HepG2 (cell line): ENCODE data around the gene KCNQ2. TPM values are rescaled to one million over a fixed set of nuclear protein-coding genes. Genes with fewer than 3 reads are reported as not detected.

Source experiments
- AGO2 ChIP-seq: fragments of 200-400 bp; formaldehyde crosslinking; optimal IDR thresholded peaks from 2 replicates; pipeline ENCODE3; 2017; ENCODE audit warnings: mild to moderate bottlenecking, low read depth, low read length, moderate library complexity
- ARNTL ChIP-seq: sonication (generic); formaldehyde crosslinking; IDR thresholded peaks from 2 replicates; pipeline ENCODE4 v1.4.0; 2020; ENCODE audit warnings: mild to moderate bottlenecking, missing genetic modification reagents
- ATM ChIP-seq: fragments of 450-650 bp; IDR thresholded peaks from 2 replicates; pipeline ENCODE4 v1.7.1; 2017; ENCODE audit warnings: mild to moderate bottlenecking, borderline replicate concordance
- ATRX ChIP-seq: sonication (generic); formaldehyde crosslinking; IDR thresholded peaks from 2 replicates; pipeline ENCODE4 v1.4.0; 2020; ENCODE audit warnings: missing genetic modification reagents, borderline replicate concordance
- FOXP1 ChIP-seq, 2 experiments: fragments of 450-650 bp in 1 of 2; IDR thresholded peaks; 2 replicates each; pipeline ENCODE4 v1.6.1; 2017 to 2018; ENCODE audit warnings: antibody characterized with exemption in 1 of 2
- GPN1 ChIP-seq: sonication (generic); formaldehyde crosslinking; IDR thresholded peaks from 2 replicates; pipeline ENCODE4 v1.5.1; 2020; ENCODE audit warnings: missing genetic modification reagents, borderline replicate concordance
- HNRNPH1 ChIP-seq: fragments of 200-400 bp; formaldehyde crosslinking; optimal IDR thresholded peaks from 2 replicates; pipeline ENCODE3; 2017; ENCODE audit warnings: mild to moderate bottlenecking, low read depth, low read length
- HNRNPLL ChIP-seq: fragments of 200-400 bp; formaldehyde crosslinking; IDR thresholded peaks from 2 replicates; pipeline ENCODE4 v1.6.1; 2017; ENCODE audit warnings: mild to moderate bottlenecking, low read depth, low read length; ENCODE audit not compliant: poor library complexity, severe bottlenecking
- KLF16 ChIP-seq, 2 experiments: sonication (generic) in 1 of 2; formaldehyde crosslinking in 1 of 2; IDR thresholded peaks; 2 replicates each; pipeline versions ENCODE4 v1.6.1 to v1.8.0; 2016 to 2023; ENCODE audit warnings: missing genetic modification reagents in 2 of 2, missing compliant biosample characterization in 1 of 2
- NFATC3 ChIP-seq: sonication (generic); formaldehyde crosslinking; IDR thresholded peaks from 2 replicates; pipeline ENCODE4 v1.5.1; 2020; ENCODE audit warnings: mild to moderate bottlenecking, missing genetic modification reagents
- PHF8 ChIP-seq: sonication (generic); formaldehyde crosslinking; IDR thresholded peaks from 2 replicates; pipeline ENCODE4 v1.5.0; 2020; ENCODE audit warnings: missing genetic modification reagents
- SP5 ChIP-seq: IDR thresholded peaks from 2 replicates; pipeline ENCODE4 v1.6.1; 2016; ENCODE audit warnings: low read depth, borderline replicate concordance
- ZNF234 ChIP-seq: sonication (generic); formaldehyde crosslinking; conservative IDR thresholded peaks from 2 replicates; pipeline ENCODE4 v1.5.1; 2020; ENCODE audit warnings: mild to moderate bottlenecking, missing genetic modification reagents
- polyA plus RNA-seq, 8 experiments: library from polyadenylated mRNA; depleted of rRNA in 3 of 8; stranded (reverse) in 7 of 8; unstranded in 1 of 8; fragments of >200 nt; fragmentation: Illumina TruSeq in 4 of 8; extraction: Trizol in 4 of 8; gene quantifications; 2 replicates each; pipeline versions ENCODE4 v1.2.1 to v1.2.3, GENCODE V29; 2011 to 2016; ENCODE audit warnings: low read depth in 4 of 8, missing spikeins in 1 of 8, mixed read lengths in 1 of 8; ENCODE audit not compliant: insufficient read depth in 1 of 8
- total RNA-seq, 5 experiments: library from RNA; depleted of rRNA; stranded (reverse); fragments of >200 nt; fragmentation: Illumina TruSeq; extraction: Trizol; gene quantifications; 2 replicates each; pipeline ENCODE4 v1.2.3, GENCODE V29; 2016; ENCODE audit warnings: low read depth in 1 of 5
- TF ChIP-seq, protein P1 (sequence below): sonication (generic); formaldehyde crosslinking; IDR thresholded peaks from 2 replicates; pipeline ENCODE4 v1.5.1; 2020; ENCODE audit warnings: missing genetic modification reagents, mild to moderate bottlenecking, borderline replicate concordance
- TF ChIP-seq, protein P2 (sequence below): sonication (generic); formaldehyde crosslinking; IDR thresholded peaks from 2 replicates; pipeline ENCODE4 v1.8.1; 2023; ENCODE audit warnings: mild to moderate bottlenecking, missing genetic modification reagents
- TF ChIP-seq, protein P3 (sequence below): sonication (generic); formaldehyde crosslinking; conservative IDR thresholded peaks from 2 replicates; pipeline ENCODE4 v1.8.0; 2022; ENCODE audit warnings: low read depth, missing genetic modification reagents
- TF ChIP-seq, protein P4 (sequence below): sonication (generic); formaldehyde crosslinking; IDR thresholded peaks from 2 replicates; pipeline ENCODE4 v1.5.1; 2020; ENCODE audit warnings: mild to moderate bottlenecking, missing genetic modification reagents, borderline replicate concordance
- TF ChIP-seq, protein P5 (sequence below): sonication (generic); formaldehyde crosslinking; IDR thresholded peaks from 2 replicates; pipeline ENCODE4 v1.5.0; 2020; ENCODE audit warnings: missing genetic modification reagents

KCNQ2 gene
- total and polyA plus RNA-seq, 2 of the 13 experiments (the other 11 are each of a cell fraction or from before 2014, with no cell fraction given): not detected

DNA sequence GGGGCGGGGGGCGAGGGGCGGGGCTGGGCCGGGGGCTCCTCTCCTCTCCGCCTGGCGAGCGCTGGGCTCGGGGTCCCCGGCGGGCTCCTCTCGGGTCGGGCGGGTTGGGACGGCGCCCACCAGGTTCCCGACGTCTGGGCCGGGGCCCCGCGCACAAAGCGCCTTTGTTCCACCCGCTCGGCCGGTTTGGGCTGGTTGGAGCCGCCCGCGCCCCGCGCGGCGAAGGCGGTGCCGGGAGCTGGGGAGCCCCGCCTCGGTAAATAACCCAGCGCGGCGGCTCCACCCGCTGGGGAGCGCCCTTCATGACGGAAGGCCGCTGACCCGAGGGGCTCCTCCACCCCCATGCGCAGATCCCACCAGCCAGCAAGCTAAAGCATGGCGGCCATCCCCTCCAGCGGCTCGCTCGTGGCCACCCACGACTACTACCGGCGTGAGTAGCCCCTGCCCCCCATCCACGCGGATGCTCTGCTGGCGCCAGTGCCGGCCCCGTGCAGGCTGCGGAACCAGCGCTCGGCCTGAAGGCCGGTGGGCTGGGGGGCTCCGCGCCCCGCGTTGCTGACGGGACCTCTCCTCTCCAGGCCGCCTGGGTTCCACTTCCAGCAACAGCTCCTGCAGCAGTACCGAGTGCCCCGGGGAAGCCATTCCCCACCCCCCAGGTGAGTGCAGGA lies 48.6 kb upstream of the KCNQ2 start (continued):
- TF ChIP-seq PHF8 (CRISPR knock-in tag): peak; percentile 21; the same call in 1 of the 2 replicates
- TF ChIP-seq FOXP1 (IDR thresholded peaks at IDR 0.05): no peak
- TF ChIP-seq FOXP1 (CRISPR knock-in tag; IDR thresholded peaks at IDR 0.05): no peak
- TF ChIP-seq, protein P1, sequence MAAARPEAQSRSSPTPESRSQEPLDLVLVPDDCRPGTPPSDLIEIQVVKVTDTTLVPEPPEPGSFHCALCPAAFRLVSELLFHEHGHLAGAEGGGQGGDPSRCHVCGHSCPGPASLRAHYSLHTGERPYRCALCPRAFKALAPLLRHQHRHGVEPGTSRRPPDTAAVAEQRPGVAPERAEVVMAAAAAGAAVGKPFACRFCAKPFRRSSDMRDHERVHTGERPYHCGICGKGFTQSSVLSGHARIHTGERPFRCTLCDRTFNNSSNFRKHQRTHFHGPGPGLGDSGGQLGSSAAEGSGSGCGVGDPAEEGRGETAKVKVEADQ (CRISPR knock-in tag): no peak
- TF ChIP-seq HNRNPLL: no peak
- no peak for TF ChIP-seq NFATC3 (CRISPR knock-in tag)
- TF ChIP-seq, protein P2, sequence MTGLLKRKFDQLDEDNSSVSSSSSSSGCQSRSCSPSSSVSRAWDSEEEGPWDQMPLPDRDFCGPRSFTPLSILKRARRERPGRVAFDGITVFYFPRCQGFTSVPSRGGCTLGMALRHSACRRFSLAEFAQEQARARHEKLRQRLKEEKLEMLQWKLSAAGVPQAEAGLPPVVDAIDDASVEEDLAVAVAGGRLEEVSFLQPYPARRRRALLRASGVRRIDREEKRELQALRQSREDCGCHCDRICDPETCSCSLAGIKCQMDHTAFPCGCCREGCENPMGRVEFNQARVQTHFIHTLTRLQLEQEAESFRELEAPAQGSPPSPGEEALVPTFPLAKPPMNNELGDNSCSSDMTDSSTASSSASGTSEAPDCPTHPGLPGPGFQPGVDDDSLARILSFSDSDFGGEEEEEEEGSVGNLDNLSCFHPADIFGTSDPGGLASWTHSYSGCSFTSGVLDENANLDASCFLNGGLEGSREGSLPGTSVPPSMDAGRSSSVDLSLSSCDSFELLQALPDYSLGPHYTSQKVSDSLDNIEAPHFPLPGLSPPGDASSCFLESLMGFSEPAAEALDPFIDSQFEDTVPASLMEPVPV: no peak
- TF ChIP-seq AGO2: peak; percentile 59
- TF ChIP-seq KLF16 (CRISPR knock-in tag; IDR thresholded peaks at IDR 0.05): no peak; a peak in 1 of 4 replicates
- TF ChIP-seq, protein P3, sequence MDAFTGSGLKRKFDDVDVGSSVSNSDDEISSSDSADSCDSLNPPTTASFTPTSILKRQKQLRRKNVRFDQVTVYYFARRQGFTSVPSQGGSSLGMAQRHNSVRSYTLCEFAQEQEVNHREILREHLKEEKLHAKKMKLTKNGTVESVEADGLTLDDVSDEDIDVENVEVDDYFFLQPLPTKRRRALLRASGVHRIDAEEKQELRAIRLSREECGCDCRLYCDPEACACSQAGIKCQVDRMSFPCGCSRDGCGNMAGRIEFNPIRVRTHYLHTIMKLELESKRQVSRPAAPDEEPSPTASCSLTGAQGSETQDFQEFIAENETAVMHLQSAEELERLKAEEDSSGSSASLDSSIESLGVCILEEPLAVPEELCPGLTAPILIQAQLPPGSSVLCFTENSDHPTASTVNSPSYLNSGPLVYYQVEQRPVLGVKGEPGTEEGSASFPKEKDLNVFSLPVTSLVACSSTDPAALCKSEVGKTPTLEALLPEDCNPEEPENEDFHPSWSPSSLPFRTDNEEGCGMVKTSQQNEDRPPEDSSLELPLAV (CRISPR knock-in tag): no peak
- no peak; the same call in 1 of the 2 replicates for TF ChIP-seq SP5 (CRISPR knock-in tag)
- TF ChIP-seq, protein P4, sequence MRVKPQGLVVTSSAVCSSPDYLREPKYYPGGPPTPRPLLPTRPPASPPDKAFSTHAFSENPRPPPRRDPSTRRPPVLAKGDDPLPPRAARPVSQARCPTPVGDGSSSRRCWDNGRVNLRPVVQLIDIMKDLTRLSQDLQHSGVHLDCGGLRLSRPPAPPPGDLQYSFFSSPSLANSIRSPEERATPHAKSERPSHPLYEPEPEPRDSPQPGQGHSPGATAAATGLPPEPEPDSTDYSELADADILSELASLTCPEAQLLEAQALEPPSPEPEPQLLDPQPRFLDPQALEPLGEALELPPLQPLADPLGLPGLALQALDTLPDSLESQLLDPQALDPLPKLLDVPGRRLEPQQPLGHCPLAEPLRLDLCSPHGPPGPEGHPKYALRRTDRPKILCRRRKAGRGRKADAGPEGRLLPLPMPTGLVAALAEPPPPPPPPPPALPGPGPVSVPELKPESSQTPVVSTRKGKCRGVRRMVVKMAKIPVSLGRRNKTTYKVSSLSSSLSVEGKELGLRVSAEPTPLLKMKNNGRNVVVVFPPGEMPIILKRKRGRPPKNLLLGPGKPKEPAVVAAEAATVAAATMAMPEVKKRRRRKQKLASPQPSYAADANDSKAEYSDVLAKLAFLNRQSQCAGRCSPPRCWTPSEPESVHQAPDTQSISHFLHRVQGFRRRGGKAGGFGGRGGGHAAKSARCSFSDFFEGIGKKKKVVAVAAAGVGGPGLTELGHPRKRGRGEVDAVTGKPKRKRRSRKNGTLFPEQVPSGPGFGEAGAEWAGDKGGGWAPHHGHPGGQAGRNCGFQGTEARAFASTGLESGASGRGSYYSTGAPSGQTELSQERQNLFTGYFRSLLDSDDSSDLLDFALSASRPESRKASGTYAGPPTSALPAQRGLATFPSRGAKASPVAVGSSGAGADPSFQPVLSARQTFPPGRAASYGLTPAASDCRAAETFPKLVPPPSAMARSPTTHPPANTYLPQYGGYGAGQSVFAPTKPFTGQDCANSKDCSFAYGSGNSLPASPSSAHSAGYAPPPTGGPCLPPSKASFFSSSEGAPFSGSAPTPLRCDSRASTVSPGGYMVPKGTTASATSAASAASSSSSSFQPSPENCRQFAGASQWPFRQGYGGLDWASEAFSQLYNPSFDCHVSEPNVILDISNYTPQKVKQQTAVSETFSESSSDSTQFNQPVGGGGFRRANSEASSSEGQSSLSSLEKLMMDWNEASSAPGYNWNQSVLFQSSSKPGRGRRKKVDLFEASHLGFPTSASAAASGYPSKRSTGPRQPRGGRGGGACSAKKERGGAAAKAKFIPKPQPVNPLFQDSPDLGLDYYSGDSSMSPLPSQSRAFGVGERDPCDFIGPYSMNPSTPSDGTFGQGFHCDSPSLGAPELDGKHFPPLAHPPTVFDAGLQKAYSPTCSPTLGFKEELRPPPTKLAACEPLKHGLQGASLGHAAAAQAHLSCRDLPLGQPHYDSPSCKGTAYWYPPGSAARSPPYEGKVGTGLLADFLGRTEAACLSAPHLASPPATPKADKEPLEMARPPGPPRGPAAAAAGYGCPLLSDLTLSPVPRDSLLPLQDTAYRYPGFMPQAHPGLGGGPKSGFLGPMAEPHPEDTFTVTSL: no peak
- no peak for TF ChIP-seq ARNTL
- TF ChIP-seq ZNF234: no peak
- TF ChIP-seq ATM: no peak
- TF ChIP-seq, protein P5, sequence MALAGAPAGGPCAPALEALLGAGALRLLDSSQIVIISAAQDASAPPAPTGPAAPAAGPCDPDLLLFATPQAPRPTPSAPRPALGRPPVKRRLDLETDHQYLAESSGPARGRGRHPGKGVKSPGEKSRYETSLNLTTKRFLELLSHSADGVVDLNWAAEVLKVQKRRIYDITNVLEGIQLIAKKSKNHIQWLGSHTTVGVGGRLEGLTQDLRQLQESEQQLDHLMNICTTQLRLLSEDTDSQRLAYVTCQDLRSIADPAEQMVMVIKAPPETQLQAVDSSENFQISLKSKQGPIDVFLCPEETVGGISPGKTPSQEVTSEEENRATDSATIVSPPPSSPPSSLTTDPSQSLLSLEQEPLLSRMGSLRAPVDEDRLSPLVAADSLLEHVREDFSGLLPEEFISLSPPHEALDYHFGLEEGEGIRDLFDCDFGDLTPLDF (CRISPR knock-in tag): no peak
- TF ChIP-seq HNRNPH1: no peak
- TF ChIP-seq ATRX (CRISPR knock-in tag): no peak
- TF ChIP-seq GPN1 (CRISPR knock-in tag): no peak
